NCI-H526 treated with DMSO at 0.1 percent for 48 hours (cell line): Measurements from ENCODE around the gene RFNG.

Experiments used
- DNase-seq: peaks from one replicate; lab custom pipeline; 2025; lab: John Stamatoyannopoulos, UW

Gene RFNG

DNA sequence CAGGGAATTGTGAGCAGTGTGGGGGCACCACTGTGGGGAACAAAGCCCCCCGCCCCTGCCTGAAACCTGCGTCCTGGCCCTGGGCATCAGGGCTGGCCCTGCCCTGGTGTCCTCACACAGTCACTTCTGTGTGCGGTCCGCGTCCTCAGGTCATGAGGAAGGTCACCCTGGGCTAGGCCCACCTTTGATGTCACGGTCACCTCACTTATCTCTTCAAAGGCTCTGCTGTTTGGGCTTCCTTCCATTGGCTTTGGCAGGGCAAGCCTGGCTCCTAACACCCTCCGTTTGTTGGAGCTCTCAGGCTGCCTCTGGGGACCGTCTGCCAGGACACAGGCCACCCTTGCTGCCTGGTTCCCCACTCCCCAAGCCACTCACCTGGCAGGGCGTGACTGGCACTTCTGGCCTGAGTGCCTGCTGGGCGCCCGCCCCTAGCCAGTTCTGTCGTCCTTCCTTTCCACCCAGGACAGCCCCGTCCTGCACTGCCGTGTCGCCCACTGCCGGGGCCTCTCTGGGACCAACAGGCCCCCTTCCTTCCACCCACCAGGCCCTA is 37.8 kb downstream of the RFNG start:
- no peak for DNase-seq

DNA sequence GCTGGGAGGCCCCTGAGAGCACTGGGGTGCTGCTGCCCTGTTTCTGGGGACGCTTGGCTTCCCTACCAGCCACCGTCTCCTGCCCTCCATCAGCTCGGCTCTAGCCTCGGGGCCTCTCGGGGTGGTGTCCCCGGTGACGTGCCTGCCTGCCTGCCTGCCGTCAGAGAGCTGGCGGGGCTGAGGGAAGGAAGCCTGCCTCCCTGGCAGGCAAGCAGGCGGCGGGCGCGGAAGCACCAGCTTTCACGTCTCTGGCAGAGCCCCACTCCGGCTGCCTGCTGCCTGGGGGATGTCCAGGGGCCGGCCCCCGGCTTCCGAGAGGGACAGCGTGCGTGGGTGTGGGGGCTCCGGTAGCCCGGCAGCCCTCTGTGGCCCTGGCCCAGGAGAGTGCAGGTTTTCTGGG is 38.3 kb downstream of the RFNG start:
- DNase-seq = no peak

DNA sequence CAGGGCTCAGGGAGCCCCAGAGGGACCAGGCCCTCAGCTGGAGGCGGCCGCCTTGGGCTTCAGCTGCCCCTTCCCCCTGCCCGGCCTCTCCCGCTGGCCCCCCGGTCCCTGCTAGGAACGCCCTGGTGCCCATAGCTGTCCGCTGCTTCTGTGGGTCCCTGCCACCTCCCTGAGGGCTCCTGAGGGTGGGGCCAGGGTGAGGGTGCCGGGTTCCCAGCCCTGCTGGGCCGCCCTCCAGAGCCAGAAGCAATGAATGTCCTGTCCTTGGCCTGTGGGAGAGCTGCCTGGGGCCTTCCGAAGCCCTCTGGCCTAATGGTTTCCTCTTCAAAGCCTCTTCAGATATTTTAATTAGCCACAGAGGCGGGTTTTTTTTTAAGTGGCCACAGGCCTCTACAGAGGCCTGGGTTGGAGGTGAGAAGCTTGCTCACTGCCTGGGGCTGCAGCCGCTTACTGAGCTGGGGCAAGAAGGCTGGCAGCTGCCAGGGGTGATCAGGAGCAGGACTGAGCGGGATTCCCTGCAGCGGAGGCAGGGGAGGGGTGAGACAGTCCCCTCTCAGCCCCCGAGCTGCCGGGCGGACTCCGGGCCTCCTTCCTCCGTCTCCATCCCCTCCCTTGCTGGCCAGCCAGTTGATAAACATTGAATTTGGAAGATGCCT is 38.8 kb downstream of the RFNG start:
- DNase-seq = no peak

GRCh38 chr17:82012261-82012639 is 39.4 kb downstream of the RFNG start:
- DNase-seq = no peak

DNA sequence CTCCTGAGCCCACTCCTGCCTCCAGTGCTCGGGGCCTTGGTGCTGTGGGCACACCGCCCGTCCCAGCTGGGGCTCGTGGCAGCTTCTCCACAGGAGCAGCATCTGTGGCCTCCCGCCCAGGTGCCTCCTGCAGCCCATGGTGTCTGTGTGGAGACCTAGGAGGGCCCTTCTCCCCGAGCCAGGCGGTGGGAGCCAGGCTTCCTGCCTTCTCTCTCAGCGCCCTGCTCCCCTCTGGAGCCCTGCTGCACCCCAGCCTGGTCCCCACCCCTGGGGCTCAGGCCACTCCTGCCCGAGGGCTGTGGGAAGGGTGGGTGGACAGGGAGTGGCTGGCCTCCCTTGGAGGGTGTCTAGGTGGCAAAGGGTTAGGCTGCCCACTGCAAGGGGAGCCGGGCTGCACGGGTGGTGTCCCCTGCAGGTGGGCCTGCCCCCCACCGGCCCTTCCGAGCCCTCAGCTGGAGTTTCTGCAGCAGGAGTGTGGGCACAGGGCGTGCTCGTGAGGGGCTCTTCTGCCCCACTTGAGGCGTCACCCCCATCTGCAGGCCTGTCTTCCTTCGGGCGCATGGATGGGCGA is 39.9 kb downstream of the RFNG start:
- DNase-seq = no peak

- DNase-seq = no peak
Measured at GRCh38 chr17:82010575-82011525, 40.8 kb downstream of the RFNG start.

DNA sequence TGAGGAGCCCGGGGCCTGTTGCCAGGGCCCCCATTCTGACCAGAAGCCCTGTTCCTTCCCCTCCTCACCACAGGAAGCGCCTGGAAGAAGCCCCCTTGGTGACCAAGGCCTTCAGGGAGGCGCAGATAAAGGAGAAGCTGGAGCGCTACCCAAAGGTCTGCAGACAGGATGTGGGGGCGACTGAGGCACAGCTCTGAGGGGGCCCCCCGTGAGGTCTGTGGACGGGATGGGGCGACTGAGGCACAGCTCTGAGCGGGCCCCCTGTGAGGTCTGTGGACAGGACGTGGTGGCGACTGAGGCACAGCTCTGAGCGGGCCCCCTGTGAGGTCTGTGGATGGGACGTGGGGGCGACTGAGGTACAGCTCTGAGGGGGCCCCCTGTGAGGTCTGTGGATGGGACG is 42.2 kb downstream of the RFNG start:
- DNase-seq = no peak

GRCh38 chr17:82008941-82009405 is 42.6 kb downstream of the RFNG start:
- DNase-seq = no peak

DNA sequence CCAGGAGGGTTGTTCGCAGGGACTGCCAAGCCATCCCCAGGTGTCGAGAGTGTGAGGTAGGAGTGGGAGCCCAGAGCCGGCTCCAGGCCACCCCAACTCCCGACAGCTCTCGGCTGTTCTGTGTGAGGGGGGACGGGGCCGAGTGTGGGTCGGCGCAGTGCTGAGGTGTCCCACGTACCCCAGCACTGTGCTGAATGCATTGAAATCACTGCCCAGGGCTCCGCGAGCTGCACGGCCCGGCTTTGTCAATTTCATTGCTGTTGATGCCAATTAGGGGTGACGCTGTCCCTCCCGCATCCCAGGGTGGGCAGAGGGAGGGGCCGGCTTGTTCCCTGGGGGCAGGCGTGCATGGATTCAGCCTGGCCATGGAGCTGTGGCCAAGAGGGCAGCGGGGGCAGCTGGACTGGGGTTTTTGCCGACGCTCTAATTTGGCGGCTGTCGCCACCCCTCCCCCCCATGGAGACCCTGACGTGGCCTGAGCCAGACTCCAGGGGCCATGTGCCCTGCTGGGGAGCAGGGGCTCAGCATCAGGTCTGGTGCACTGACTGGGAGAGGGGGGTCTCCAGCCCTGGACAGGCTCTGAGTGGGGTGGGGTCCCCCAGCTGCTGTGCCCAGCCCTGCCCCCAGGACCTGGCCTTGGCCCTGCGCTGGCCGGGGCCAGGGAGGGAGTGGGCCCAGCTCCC is 43.2 kb downstream of the RFNG start:
- no peak for DNase-seq

DNA sequence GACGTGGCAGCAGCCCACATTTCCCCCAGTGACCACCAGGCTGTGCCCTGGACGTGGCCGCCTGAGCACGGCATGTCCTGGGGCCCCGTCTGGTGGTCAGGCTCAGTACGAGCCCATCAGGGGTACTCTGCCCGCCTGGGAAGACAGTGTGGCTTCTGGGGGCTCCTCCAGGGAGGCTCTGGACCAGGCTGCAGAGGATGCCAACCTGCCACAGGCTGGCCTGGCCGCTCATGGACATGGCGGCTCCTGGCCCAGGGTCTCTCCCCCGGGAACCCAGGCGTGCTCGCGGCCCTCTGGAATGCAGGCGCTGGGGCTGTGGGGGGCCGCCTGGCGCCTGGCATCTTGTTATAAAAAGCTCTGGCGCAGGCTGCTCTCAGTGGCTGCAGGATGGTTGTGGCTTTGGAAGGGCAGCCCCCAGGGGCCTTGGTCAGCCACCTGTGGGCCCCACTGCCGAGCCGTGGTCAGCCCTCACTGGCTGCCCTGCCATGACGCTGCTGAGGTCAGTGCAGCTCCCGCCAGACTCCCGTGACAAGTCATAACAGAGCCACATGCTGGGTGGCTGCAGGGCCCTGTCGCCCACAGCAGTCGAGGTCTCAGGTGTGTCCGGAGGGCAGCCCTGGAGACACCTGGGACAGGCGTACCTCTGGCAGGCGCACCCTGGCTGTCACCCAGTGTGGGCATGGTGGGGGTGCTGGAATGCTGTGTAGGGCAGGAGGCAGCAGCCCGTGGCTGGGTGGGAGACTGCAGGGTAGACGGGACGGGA is 43.9 kb downstream of the RFNG start:
- no peak for DNase-seq

GRCh38 chr17:82007228-82007494 is 44.5 kb downstream of the RFNG start:
- DNase-seq = no peak

- no peak for DNase-seq
Measured at GRCh38 chr17:82006468-82007227, 45.0 kb downstream of the RFNG start.

- DNase-seq = no peak
Measured at GRCh38 chr17:82005701-82006348, 45.8 kb downstream of the RFNG start.

DNA sequence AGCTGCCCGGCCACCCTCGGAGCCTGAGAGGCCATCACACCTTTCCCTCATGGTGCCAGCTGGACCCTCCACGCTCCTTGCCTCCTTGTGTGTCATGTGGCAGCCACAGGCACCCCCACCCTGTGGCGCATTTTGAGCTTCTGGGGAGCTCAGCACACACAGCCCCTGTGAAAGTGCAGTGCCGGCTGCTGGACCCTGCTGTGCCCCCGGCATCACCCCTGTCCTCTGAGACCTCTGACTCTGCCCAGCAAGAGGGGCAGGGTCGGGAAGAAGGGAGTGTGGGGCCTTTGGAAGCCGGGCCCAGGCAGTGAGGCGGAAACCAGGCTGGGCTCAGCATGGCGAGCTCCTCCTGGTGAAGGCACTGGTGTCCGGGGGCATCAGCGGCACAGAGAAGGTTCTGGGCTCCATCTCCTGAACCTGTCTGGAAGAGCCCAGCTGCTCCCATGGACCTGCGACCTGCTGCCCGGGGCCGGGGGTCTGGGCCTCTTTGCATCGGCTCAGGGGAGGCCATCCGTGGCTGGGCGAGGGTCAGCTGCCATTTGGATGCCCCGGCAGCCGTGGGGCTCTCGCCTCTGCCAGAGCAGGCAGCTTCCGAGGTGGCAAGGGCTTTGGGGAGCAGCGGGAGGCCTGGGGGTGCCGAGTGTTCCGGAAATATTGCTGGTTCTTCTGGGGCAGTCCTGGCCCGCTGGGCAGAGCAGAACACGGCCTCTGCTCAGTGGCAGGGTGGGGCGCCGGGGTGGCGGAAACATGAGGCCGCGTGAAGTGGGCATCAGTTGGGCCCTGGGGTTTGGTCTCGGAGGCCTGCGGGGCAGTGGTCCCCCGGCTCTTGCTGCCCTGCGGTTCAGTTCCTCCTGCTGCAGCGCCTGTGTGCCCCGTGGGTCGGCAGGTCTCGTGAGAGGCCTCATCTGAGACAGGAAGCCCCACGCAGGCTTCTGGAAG is 46.8 kb downstream of the RFNG start:
- no peak for DNase-seq

GRCh38 chr17:82003411-82004381 is 47.9 kb downstream of the RFNG start:
- no peak for DNase-seq

- DNase-seq = no peak
Measured at GRCh38 chr17:82001571-82002056, 50.0 kb downstream of the RFNG start.

GRCh38 chr17:82000803-82001570 is 50.6 kb downstream of the RFNG start:
- DNase-seq = no peak
